Esophagus mucosa (tissue), 1 donor: ENCODE measurements around the gene ADGB. TPM values are rescaled to one million over a fixed set of nuclear protein-coding genes. Genes with fewer than 3 reads are reported as not detected.
"Not testable (repeated sequence)": the region's sequence is repeated elsewhere in the genome, so short reads cannot be mapped to it uniquely, and the experiment has no call there.

Experiments
- ATAC-seq: fragments of 200-7000 bp; cut with Tn5 transposase; one replicate; pipeline ENCODE4 v1.9.1; 2020
- total RNA-seq: library from RNA; stranded (reverse); gene quantifications from one replicate; pipeline ENCODE4 v1.2.4, GENCODE V29; 2023
- donor health status: DM: yes; HTN: yes; CAD: no.

Gene ADGB
- not detected for total RNA-seq

DNA sequence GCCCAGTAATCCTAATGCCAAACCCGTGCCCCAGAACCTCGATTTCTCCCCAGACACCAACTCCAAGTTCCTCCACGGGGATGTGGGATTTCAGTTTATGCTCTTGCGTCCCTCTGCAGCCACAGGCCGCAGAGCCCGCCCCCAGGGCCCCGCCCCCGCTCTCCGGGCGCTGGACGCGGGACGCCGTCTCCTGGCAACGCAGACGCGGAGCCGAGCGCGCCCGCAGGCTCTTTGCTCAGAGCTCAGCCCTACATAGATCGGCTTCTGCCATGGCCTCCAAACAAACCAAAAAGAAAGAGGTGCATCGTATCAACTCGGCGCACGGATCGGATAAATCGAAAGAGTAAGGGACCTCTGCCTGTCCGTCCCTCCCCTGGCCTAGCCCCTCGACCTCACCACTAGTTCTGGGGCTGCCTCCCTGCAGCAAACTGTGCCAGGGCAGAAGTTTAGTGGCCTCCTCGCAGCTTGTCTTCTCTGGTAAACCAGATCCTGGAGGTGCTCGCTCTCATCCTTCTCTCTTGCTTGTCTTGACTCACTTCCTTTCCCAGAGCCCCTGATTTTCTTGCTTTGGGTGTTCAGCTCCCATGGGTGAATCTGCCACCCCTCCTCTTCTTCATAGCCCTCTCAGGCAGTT is at the start of gene ADGB:
Gene ADGB (plus strand): TSS at position 201 of the 634 bp plus-strand sequence. CDS start 69 bp downstream, at position 270.
- ATAC-seq = peak; percentile 28

- ATAC-seq = no peak
These were observed 47.9 kb upstream of the ADGB start for GRCh38 chr6:146550911-146551310.

- ATAC-seq = no peak
These were observed 47.2 kb upstream of the ADGB start for GRCh38 chr6:146551545-146551944.

GRCh38 chr6:146553377-146554135 is 45.2 kb upstream of the ADGB start:
- ATAC-seq = no peak

DNA sequence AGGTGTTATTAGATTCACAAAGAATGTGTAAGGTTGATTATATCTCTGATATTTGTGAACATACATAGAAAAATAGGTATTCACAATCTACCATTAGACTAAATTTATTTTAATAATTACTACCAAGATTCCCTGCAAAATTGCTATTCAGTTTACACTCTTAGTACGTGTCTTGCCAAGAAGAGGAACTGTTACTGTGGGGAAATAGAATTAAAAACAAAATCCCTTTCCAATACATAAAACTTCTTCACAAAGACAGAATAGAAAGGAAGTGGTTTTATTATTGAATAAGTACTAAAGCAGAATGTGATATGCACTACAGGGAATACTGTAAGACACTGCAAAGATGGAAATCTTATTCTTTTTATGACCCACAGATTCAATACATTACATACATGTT is 38.2 kb upstream of the ADGB start:
- ATAC-seq = no peak

DNA sequence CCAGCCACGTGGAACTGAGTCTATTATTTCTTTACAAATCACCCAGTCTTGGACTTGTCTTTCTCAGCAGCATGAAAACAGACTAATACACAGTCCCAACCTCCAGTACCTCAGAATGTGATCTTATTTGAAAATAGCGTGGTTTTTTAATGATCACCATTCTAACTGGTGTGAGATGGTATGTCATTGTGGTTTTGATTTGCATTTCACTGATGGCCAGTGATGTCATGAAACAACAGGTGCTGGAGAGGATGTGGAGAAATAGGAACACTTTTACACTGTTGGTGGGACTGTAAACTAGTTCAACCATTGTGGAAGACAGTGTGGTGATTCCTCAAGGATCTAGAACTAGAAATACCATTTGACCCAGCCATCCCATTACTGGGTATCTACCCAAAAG is 32.1 kb upstream of the ADGB start:
- not testable (repeated sequence) for ATAC-seq

DNA sequence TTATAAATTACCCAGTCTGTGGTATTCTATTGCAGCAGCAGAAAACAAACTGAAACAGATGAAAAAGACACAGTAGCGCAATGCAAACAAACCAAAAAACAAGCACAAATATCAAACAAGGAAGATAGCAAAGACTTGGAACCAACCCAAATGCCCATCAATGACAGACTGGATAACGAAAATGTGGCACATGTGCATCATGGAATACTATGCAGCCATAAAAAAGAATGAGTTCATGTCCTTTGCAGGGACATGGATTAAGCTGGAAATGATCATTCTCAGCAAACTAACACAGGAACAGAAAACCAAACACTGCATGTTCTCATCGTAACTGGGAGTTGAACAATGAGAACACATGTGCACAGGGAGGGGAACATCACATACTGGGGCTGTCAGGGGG is 30.2 kb upstream of the ADGB start:
- ATAC-seq = not testable (repeated sequence)

DNA sequence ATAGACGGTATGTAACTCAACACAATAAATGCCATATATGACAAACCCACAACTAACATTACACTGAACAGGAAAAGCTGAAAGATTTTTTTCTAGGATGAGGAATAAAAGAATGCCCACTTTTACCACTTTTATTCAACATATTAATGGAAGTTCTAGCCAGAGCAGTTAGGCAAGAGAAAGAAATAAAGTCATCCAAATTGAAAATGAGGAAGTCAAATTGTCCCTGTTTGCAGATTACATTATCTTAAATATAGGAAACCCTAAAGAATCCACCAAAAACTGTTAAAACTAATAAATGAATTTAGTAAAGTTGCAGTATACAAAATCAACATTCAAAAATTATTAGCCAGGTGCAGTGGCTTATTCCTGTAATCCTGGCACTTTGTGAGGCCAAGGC is 24.6 kb upstream of the ADGB start:
- no peak for ATAC-seq

DNA sequence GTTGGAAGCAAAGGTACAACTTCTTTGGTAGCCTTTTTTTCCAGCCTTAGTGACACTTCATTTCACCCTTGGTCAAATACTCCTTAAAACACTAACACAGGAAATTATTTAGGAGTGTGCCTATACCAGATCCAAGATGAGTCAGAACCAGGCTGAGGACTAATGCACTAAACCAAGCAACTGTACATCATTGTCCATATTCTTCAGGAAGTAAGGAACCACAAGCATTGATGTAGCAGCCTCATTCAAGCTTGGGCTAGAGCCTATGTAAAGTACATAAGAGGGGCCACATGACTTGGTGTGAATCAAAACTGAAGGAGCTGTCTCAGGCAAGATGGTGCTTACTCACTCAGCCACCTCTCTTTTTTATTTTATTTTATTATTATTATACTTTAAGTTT is 20.7 kb upstream of the ADGB start:
- no peak for ATAC-seq

DNA sequence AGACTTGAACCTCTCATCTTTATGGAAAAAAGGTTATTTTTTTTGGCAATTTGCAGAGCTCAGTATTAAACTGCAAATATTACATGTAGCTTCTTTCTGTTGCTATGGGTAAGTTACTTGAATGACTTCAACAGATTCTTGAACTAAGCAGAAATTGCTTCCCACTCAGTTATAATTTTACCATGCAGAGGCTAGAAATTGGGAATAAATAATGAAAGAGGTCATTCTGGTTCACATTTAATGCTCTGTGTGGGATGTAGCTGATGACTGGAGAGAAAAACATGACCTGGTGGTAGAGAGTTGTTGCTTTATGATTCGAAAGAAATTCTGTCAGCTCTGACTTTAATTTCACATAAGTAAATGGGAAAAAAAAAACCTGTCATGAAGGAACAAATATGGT is 16.8 kb upstream of the ADGB start:
- no peak for ATAC-seq

- no peak for ATAC-seq
These were observed 15.9 kb upstream of the ADGB start for GRCh38 chr6:146582857-146583256.

DNA sequence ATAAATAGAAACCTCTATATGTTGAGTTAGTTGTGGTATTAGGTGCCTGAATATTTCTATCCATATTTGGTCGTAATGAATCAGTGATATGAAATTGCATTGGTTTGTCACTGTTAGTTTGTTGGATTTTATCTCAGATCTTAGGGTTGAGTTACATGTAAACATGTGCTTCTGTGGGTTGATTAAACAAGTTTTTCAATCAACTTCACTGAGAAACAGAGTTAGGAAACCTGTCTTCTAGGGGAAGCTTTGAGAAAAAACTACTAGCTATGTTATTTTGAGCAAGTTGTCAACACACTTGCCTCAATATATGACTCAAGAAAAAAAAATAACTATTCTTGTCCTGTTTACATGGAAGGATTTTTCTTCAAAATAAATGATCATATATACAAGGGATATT is 14.8 kb upstream of the ADGB start:
- ATAC-seq = no peak

DNA sequence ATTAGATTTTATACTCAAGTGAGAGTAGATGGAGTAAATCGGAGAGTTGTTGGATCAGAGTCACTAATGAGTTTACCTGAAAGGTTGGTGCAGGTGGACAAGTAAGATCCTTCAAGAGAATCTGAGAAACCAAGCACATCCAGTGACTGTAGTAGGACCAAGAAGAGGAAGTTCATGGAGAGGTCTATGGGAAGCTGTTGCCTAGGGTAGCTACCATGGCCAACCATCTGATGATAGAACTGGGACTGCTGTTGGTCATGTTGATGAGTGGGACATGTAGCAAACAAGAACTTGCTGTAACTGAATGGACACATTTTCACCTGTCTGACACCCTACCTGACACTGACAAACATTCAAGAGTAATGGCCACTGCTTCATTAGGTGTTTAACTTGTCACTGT is 11.3 kb upstream of the ADGB start:
- no peak for ATAC-seq

DNA sequence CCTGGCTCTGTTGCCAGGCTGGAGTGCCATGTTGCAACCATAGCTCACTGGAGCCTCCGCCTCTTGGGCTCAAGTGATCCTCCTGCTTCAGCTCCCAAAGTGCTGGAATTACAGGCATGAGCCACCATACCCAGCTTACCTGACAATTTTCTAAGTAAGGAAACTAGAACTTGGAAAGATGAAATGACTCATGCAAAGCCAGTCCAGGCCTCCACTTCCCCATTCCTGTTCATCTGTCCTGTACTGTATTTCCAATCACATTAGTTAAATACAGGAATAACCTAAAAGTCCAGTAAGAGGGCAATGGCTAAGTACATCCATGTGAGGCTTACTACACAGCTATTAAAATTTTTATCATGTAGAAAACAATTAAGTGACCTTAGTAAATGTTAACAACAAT is 8.3 kb upstream of the ADGB start:
- ATAC-seq = no peak

GRCh38 chr6:146592451-146592850 is 6.3 kb upstream of the ADGB start:
- no peak for ATAC-seq

GRCh38 chr6:146593986-146594385 is 4.8 kb upstream of the ADGB start:
- no peak for ATAC-seq

- no peak for ATAC-seq
These were observed 4.3 kb upstream of the ADGB start for GRCh38 chr6:146594495-146594894.

DNA sequence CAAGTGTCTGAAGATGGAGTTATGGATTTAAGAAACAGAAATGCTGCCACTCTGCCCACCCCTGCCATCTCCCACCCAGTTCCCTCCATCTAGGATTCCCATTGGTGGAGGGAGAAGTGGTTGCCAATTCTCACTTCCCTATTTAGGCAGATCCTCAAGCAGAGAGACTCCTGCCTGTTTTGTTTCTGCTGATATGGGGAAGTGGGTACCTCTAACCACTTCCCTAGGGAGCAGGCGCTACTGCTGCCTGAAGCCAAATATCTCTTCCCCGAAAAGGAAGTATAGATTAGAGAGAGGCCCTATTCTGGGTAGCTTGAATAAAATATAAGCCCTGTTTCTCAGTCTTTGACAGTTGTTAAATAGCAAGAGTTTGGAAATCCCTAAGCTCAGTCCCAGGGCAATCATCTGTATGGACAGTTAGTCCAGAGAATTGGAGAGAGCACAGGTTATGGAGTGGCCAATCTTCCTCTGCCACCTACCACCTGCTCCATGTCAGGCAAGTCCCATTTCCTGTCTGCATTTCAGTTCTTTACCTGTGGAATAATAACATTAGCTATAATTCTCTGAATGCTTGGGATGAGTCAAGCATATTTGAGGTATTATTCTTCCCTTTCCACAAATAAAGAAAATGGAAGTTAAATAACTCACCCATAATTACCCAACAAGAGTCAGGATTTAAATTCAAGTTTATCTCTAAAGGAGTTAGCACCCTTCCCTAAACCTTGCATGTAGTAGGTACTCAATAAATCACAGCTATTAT is 2.6 kb upstream of the ADGB start:
- no peak for ATAC-seq

DNA sequence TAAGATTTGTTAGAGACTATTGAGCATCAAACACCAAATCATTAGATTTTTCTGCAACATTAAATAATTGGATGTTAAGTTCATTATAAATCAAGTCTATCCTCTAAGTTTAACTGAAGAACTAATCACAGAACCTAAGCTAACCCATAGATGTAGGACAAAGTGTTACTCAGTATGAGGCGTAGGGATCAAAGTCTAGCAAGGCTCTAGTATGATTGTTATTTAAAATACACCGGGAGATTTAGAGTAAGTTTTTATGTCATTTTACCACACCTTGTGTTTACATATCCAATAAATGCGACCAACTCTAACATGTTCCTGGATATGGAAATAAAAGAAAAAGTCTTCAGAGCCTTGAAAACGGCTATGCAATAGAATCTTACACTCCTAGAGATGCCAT is 2.6 kb downstream of the ADGB start:
- no peak for ATAC-seq

GRCh38 chr6:146602526-146602925 is 3.8 kb downstream of the ADGB start:
- ATAC-seq = no peak

- ATAC-seq = no peak
These were observed 15.2 kb downstream of the ADGB start for GRCh38 chr6:146613947-146614346.

- ATAC-seq = no peak
These were observed 21.9 kb downstream of the ADGB start for GRCh38 chr6:146620655-146621054.

GRCh38 chr6:146628350-146628749 is 29.6 kb downstream of the ADGB start:
- no peak for ATAC-seq

DNA sequence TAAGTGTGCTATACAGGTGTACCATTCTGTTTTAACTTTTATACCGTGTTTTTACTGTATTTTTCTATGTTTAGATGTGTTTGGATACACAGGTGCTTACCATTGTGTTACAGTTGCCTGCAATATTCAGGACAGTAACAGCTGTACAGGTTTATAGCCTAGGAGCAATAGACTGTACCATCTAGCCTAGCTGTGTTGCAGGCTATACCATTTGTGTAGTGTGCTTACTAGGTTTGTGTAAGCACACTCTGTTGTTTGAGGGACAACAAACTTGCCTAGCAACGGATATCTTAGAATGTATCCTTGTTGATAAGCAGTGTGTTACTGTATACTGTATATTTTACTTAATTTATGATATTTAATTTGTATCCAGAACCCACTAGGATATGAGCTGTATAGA is 35.2 kb downstream of the ADGB start:
- ATAC-seq = no peak
